PC-3 (cell line): ENCODE results near the gene SCAPER. TPM values are rescaled to one million over a fixed set of nuclear protein-coding genes. Genes with fewer than 3 reads are reported as not detected.

Source experiments
- ATAC-seq: fragments of 200-7000 bp; cut with Tn5 transposase; 2 replicates; pipeline ENCODE4 v1.9.1; 2020; ENCODE audit warnings: mild to moderate bottlenecking, moderate library complexity
- BruUV-seq: library from RNA; stranded (reverse); fragments of 400-500 nt; replicated peaks from 2 replicates; lab custom pipeline; 2021; lab: Mats Ljungman, UMichigan
- CTCF ChIA-PET: fragments of 300-600 bp; sonication (Branson Sonifier 250); formaldehyde crosslinking; loops from one replicate; lab custom pipeline; 2022; ENCODE audit warnings: antibody characterized with exemption; lab: Charles Lee
- POLR2A ChIA-PET: fragments of 300-600 bp; sonication (Branson Sonifier 250); formaldehyde crosslinking; loops from one replicate; lab custom pipeline; 2022; ENCODE audit warnings: antibody characterized with exemption; ENCODE audit not compliant: unreplicated experiment; lab: Charles Lee
- DNase-seq: peaks from one replicate; pipeline ENCODE4 v3.0.0-alpha.2; 2015
- H2AFZ ChIP-seq: fragments of 300-600 bp; sonication (generic); 2 replicates; pipeline ENCODE4 v1.6.0; 2016; ENCODE audit warnings: antibody characterized with exemption, low read length
- H3F3A ChIP-seq: fragments of 300-600 bp; sonication (generic); one replicate; pipeline ENCODE4 v1.6.0; 2017; ENCODE audit warnings: antibody characterized with exemption, low read length, control low read depth, mild to moderate bottlenecking; ENCODE audit not compliant: unreplicated experiment
- H3K27ac ChIP-seq: fragments of 300-600 bp; sonication (generic); 2 replicates; pipeline ENCODE4 v1.5.1; 2016; ENCODE audit warnings: mild to moderate bottlenecking, low read length
- H3K27me3 ChIP-seq: fragments of 300-600 bp; sonication (generic); 2 replicates; pipeline ENCODE4 v1.6.1; 2016; ENCODE audit warnings: low read length, mixed read lengths
- H3K36me3 ChIP-seq: fragments of 300-600 bp; sonication (generic); 2 replicates; pipeline ENCODE4 v1.6.1; 2016; ENCODE audit warnings: low read depth, mixed run types, low read length, mixed read lengths
- H3K4me1 ChIP-seq: fragments of 300-600 bp; sonication (generic); 2 replicates; pipeline ENCODE4 v1.5.1; 2016; ENCODE audit warnings: low read length; ENCODE audit not compliant: insufficient read depth
- H3K4me2 ChIP-seq: fragments of 300-600 bp; sonication (generic); 2 replicates; pipeline ENCODE4 v1.6.0; 2016; ENCODE audit warnings: low read length
- H3K4me3 ChIP-seq: fragments of 300-600 bp; sonication (generic); 2 replicates; pipeline ENCODE4 v1.5.1; 2016; ENCODE audit warnings: mild to moderate bottlenecking, low read length, mixed read lengths
- H3K79me2 ChIP-seq: fragments of 300-600 bp; sonication (generic); 2 replicates; pipeline ENCODE4 v1.6.1; 2017; ENCODE audit warnings: low read length, mixed read lengths
- H3K9ac ChIP-seq: fragments of 300-600 bp; sonication (generic); 2 replicates; pipeline ENCODE4 v1.6.0; 2016; ENCODE audit warnings: mild to moderate bottlenecking, low read length
- H3K9me2 ChIP-seq: fragments of 300-600 bp; sonication (generic); replicated peaks from 2 replicates; pipeline ENCODE4 v1.6.1; 2016; ENCODE audit warnings: mixed run types, low read length, mixed read lengths
- H3K9me3 ChIP-seq: fragments of 300-600 bp; sonication (generic); 2 replicates; pipeline ENCODE4 v1.6.1; 2016; ENCODE audit warnings: low read length, mixed read lengths
- H4K20me1 ChIP-seq: fragments of 300-600 bp; sonication (generic); 2 replicates; pipeline ENCODE4 v1.6.1; 2016; ENCODE audit warnings: low read length, mixed read lengths
- EZH2 ChIP-seq: fragments of 300-600 bp; sonication (generic); IDR thresholded peaks from one replicate; pipeline ENCODE4 v1.6.1; 2017; ENCODE audit warnings: antibody characterized with exemption, mild to moderate bottlenecking, low read length; ENCODE audit not compliant: unreplicated experiment
- EZH2phosphoT487 ChIP-seq: fragments of 300-600 bp; sonication (generic); IDR thresholded peaks from 2 replicates; pipeline ENCODE4 v1.6.1; 2018; ENCODE audit warnings: mild to moderate bottlenecking, antibody characterized with exemption, low read length, borderline replicate concordance
- intact Hi-C: fragments of 100-400 bp; cut with micrococcal nuclease; formaldehyde crosslinking; loops from 2 replicates; pipeline ENCODE4 v1.9.0; 2023
- total RNA-seq: library from RNA; depleted of rRNA; stranded (reverse); fragments of >200 nt; gene quantifications from 2 replicates; pipeline ENCODE4 v1.2.3, GENCODE V29; 2014
- TF ChIP-seq, protein P1 (sequence below): fragments of 300-600 bp; sonication (generic); conservative IDR thresholded peaks from 2 replicates; pipeline ENCODE4 v1.5.1; 2017; ENCODE audit warnings: antibody characterized with exemption, low read depth, mild to moderate bottlenecking, low read length

The SCAPER gene
- total RNA-seq, 1 experiment from 2014 or later, result 6.0 TPM

DNA sequence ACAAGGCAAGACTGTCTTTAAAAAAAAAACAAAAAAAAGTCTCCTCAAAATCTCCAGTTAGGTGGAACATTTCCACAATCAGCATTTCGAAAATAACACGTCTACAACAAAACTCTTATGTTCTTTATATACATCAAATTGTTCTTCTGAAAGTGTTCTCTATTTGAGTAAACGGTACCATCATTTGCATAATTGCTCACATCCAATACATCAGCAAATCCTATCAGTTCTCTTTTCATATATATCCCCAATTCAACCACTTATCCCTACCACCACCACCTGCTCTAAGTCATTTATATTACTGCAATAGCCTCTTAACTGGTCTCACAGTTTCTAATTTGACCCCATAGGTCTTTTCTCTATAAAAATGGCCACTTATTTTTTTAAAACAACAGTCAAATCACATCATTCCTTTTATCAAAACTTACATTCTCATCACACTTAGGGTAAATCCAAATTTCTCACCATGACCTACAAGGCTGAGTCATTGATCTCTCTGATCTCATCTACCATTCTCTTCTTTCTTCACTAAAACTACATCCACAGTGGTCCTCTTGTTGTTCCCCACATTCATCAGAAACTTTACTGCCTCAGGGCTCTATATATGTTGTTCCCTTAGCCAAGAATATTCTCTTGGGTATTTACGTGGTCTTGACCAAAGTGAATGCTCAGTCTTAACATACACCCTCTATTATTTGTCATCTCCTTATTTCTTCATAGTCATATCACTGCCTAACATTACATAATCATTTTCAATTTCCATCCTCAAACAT is 237.0 kb downstream of the SCAPER start:
- Histone ChIP-seq H3K36me3 (no peaks in the 10 kb centered on the region), H3K27me3 (no peaks in the 10 kb centered on the region), H3K9me3 (no peaks in the 10 kb centered on the region), H4K20me1 (no peaks in the 10 kb centered on the region), H3K9me2 (no peaks in the 10 kb centered on the region), H3F3A (no peaks in the 10 kb centered on the region), H2AFZ (no peak overlapping the region), H3K4me1 (no peaks in the 10 kb centered on the region), H3K79me2 (no peaks in the 10 kb centered on the region), H3K9ac (no peak overlapping the region), H3K4me2 (no peak overlapping the region), H3K4me3 (no peak overlapping the region), H3K27ac (no peak overlapping the region)
- BruUV-seq, result no TSS peak
- TF ChIP-seq EZH2, result no peak
- TF ChIP-seq, protein P1, sequence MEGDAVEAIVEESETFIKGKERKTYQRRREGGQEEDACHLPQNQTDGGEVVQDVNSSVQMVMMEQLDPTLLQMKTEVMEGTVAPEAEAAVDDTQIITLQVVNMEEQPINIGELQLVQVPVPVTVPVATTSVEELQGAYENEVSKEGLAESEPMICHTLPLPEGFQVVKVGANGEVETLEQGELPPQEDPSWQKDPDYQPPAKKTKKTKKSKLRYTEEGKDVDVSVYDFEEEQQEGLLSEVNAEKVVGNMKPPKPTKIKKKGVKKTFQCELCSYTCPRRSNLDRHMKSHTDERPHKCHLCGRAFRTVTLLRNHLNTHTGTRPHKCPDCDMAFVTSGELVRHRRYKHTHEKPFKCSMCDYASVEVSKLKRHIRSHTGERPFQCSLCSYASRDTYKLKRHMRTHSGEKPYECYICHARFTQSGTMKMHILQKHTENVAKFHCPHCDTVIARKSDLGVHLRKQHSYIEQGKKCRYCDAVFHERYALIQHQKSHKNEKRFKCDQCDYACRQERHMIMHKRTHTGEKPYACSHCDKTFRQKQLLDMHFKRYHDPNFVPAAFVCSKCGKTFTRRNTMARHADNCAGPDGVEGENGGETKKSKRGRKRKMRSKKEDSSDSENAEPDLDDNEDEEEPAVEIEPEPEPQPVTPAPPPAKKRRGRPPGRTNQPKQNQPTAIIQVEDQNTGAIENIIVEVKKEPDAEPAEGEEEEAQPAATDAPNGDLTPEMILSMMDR, result no peak
- TF ChIP-seq EZH2phosphoT487, result no peak
- POLR2A ChIA-PET, result no interaction called here
- no peak for ATAC-seq
- CTCF ChIA-PET, result no interaction called here
- no peak for DNase-seq
- intact Hi-C loops, result no loop called here

DNA sequence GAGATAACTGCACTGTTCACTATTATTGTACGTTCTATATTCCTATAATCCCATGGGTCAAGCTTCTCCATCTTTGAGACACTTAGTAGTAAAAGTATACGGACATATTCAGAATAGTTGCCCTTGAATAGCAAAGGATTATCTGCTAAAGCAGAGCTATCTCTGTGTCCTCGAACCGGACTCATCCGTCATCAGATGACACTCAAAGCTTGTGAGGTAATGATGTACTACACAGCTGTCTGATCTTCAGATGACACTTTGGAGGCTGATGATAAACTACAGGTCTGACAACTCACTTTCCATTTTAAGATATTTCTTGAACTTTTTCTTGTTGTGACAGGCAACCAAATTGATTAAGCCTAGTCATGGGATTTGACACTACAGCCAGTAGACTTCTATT is 240.2 kb downstream of the SCAPER start:
- H3K9me3 ChIP-seq, result no peaks in the 10 kb centered on the region
- no peaks in the 10 kb centered on the region for H3K27me3 ChIP-seq
- no peak overlapping the region for H3K9ac ChIP-seq
- no peak for ATAC-seq
- H3K36me3 ChIP-seq, result no peaks in the 10 kb centered on the region
- TF ChIP-seq EZH2 (no peak), EZH2phosphoT487 (no peak)
- TF ChIP-seq, protein P1, result no peak
- H3K27ac ChIP-seq, result no peak overlapping the region
- BruUV-seq, result no TSS peak
- no peaks in the 10 kb centered on the region for H3F3A ChIP-seq
- intact Hi-C loops, result no loop called here
- H3K4me1 ChIP-seq, result no peaks in the 10 kb centered on the region
- no peak overlapping the region for H3K4me2 ChIP-seq
- no peaks in the 10 kb centered on the region for H3K9me2 ChIP-seq
- ChIA-PET POLR2A (no interaction called here), CTCF (no interaction called here)
- H3K4me3 ChIP-seq, result no peak overlapping the region
- no peak for DNase-seq
- H4K20me1 ChIP-seq, result no peaks in the 10 kb centered on the region
- H3K79me2 ChIP-seq, result no peaks in the 10 kb centered on the region
- H2AFZ ChIP-seq, result no peak overlapping the region

DNA sequence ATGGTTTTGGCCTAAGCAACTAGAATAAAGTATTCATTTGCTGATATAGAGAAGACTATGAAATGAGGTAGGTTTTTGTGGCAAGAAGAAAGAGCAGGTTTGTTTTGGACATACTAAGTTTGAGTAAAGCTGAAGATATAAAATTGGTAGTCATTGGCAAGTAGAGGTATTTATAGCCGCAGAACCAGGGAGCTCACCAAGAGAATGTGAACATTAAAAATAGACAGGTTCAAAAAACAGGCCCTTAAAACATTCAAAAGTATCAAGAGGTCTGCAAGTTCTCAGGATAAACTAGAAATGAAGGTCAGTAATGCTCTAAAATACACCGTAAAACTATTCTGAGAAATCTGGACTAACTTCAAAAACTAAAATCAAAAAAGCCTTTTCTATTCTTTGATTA is 240.7 kb downstream of the SCAPER start:
- BruUV-seq, result no TSS peak
- ATAC-seq (no peak), DNase-seq (no peak)
- H4K20me1 ChIP-seq, result no peaks in the 10 kb centered on the region
- no peak overlapping the region for H3K4me2 ChIP-seq
- intact Hi-C loops, result no loop called here
- no peaks in the 10 kb centered on the region for H3K9me3 ChIP-seq
- no peaks in the 10 kb centered on the region for H3K79me2 ChIP-seq
- no peak overlapping the region for H3K4me3 ChIP-seq
- H3K9ac ChIP-seq, result no peak overlapping the region
- H3K4me1 ChIP-seq, result no peaks in the 10 kb centered on the region
- H3K27ac ChIP-seq, result no peak overlapping the region
- H3K27me3 ChIP-seq, result no peaks in the 10 kb centered on the region
- no peak overlapping the region for H2AFZ ChIP-seq
- ChIA-PET POLR2A (no interaction called here), CTCF (no interaction called here)
- no peaks in the 10 kb centered on the region for H3K9me2 ChIP-seq
- no peaks in the 10 kb centered on the region for H3K36me3 ChIP-seq
- TF ChIP-seq EZH2, result no peak
- TF ChIP-seq, protein P1, result no peak
- TF ChIP-seq EZH2phosphoT487, result no peak
- no peaks in the 10 kb centered on the region for H3F3A ChIP-seq
